Measurements from ENCODE around the gene PARD3B.

- TF ChIP-seq, protein P1, sequence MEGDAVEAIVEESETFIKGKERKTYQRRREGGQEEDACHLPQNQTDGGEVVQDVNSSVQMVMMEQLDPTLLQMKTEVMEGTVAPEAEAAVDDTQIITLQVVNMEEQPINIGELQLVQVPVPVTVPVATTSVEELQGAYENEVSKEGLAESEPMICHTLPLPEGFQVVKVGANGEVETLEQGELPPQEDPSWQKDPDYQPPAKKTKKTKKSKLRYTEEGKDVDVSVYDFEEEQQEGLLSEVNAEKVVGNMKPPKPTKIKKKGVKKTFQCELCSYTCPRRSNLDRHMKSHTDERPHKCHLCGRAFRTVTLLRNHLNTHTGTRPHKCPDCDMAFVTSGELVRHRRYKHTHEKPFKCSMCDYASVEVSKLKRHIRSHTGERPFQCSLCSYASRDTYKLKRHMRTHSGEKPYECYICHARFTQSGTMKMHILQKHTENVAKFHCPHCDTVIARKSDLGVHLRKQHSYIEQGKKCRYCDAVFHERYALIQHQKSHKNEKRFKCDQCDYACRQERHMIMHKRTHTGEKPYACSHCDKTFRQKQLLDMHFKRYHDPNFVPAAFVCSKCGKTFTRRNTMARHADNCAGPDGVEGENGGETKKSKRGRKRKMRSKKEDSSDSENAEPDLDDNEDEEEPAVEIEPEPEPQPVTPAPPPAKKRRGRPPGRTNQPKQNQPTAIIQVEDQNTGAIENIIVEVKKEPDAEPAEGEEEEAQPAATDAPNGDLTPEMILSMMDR (IDR thresholded peaks at IDR 0.05; ENCODE audit: insufficient read depth, low read length, poor library complexity, severe bottlenecking): no peak
- no peak for TF ChIP-seq EZH2phosphoT487 (conservative IDR thresholded peaks at IDR 0.05; ENCODE audit: low read length)
These were observed 142.5 kb downstream of the PARD3B start for GRCh38 chr2:204687776-204688175.

All from SU-DHL-6 (cell line).